ENCODE data around the gene ZNF705A. TPM values are rescaled to one million over a fixed set of nuclear protein-coding genes. Genes with fewer than 3 reads are reported as not detected.
"Not testable (repeated sequence)": the region's sequence is repeated elsewhere in the genome, so short reads cannot be mapped to it uniquely, and the experiment has no call there.

Gene ZNF705A
- total RNA-seq, 2 experiments from 2014 or later, result not detected

DNA sequence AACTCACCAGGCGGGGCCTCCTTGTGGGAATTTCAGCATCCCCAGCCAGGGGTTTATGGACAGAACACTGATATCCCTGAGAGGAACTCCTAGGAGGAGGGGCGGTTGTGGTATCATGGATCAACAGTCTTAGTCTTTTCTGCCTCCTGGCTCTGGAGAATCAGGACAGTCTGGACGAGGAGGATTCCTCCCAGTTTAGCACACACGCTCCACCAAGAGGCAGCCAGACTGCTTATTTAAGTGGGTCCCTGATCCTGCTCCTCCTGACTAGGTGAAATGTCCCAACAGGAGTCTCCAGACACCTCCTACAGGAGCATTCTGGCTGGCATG, 10.4 kb upstream of the ZNF705A start:
- Mint-ChIP-seq H3K4me1 (ENCODE audit: low read depth) (no peaks in the 10 kb centered on the region), H3K27ac (no peak overlapping the region), H3K36me3 (peaks cover 11% of the 10 kb centered on the region), H3K4me3 (no peak overlapping the region), H3K27me3 (peaks cover 8% of the 10 kb centered on the region), H3K9me3 (peaks cover 11% of the 10 kb centered on the region)
- ChIA-PET POLR2A (no interaction called here), CTCF (no interaction called here)
- no peak for DNase-seq
- intact Hi-C loops (cut with micrococcal nuclease), result no loop called here

GRCh38 chr12:8154526-8154925, 2.3 kb upstream of the ZNF705A start:
- Mint-ChIP-seq H3K36me3 (no peaks in the 10 kb centered on the region), H3K27ac (no peak overlapping the region), H3K9me3 (no peaks in the 10 kb centered on the region), H3K4me3 (no peak overlapping the region), H3K27me3 (peaks cover 9% of the 10 kb centered on the region), H3K4me1 (ENCODE audit: low read depth) (peaks cover 26% of the 10 kb centered on the region)
- intact Hi-C loops (cut with micrococcal nuclease), result no loop called here
- ChIA-PET POLR2A (no interaction called here), CTCF (no interaction called here)
- DNase-seq, result no peak

- H3K4me3 Mint-ChIP-seq, result no peak overlapping the region
- ChIA-PET POLR2A (no interaction called here), CTCF (interaction anchor here (1.5 kb wide), 1 partner anchor 47 kb away, joined by 5 read pairs; no protein-coding TSS in a partner anchor)
- H3K4me1 Mint-ChIP-seq (ENCODE audit: low read depth), result peaks cover 26% of the 10 kb centered on the region
- DNase-seq, result no peak
- H3K9me3 Mint-ChIP-seq, result no peaks in the 10 kb centered on the region
- H3K27ac Mint-ChIP-seq, result no peak overlapping the region
- intact Hi-C loops (cut with micrococcal nuclease), result no loop called here
- peaks cover 9% of the 10 kb centered on the region for H3K27me3 Mint-ChIP-seq
- H3K36me3 Mint-ChIP-seq, result no peaks in the 10 kb centered on the region
Observed at GRCh38 chr12:8156416-8156815, 399 bp upstream of the ZNF705A start.

DNA sequence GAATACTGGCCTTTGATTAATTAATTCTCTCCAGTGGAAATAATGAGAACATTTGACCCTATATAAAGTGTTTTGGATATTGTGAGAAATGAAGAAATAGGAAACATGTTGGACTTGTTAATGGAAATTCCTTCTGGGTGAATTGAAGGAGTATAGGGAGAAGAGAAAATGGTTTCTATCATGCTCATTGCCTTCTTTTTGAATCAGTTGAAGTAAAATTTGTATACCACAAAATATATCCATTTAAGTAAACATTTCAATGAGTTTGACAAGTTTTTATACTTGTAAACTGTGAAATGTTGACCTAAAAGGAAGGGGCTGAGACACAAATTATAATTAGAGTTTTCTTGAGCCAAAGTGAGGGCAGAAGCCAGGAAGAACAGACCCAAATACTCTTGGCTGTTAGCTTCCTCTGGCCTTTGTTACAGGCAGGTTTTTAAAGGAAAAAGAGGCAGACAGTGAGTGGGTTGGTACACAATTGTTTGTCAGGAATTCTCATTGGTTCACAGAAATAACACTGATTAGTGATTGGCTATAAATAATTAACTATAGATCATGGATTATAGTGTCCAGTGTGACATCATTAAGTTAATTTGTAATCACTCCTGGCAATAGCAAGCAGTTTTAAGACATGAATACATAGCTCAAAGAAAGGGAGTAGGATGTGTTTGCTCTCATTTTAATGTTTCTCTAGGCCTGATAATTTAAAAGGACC, 826 bp downstream of the ZNF705A start:
- intact Hi-C loops (cut with micrococcal nuclease), result no loop called here
- no peak overlapping the region for H3K4me3 Mint-ChIP-seq
- no peak overlapping the region for H3K27ac Mint-ChIP-seq
- no peaks in the 10 kb centered on the region for H3K27me3 Mint-ChIP-seq
- DNase-seq, result no peak
- no peaks in the 10 kb centered on the region for H3K36me3 Mint-ChIP-seq
- no peaks in the 10 kb centered on the region for H3K9me3 Mint-ChIP-seq
- CTCF ChIA-PET, result interaction anchor here (1.5 kb wide), 1 partner anchor 48 kb away, joined by 5 read pairs; no protein-coding TSS in a partner anchor
- POLR2A ChIA-PET, result no interaction called here
- peaks cover 26% of the 10 kb centered on the region for H3K4me1 Mint-ChIP-seq (ENCODE audit: low read depth)

GRCh38 chr12:8172911-8173310, 16.1 kb downstream of the ZNF705A start:
- DNase-seq; H3K27ac Mint-ChIP-seq; H3K36me3 Mint-ChIP-seq; H3K4me3 Mint-ChIP-seq; H3K4me1 Mint-ChIP-seq (ENCODE audit: low read depth); CTCF ChIA-PET; intact Hi-C loops (cut with micrococcal nuclease); H3K9me3 Mint-ChIP-seq; POLR2A ChIA-PET: not testable (repeated sequence)
- H3K27me3 Mint-ChIP-seq, result peaks cover 11% of the 10 kb centered on the region

DNA sequence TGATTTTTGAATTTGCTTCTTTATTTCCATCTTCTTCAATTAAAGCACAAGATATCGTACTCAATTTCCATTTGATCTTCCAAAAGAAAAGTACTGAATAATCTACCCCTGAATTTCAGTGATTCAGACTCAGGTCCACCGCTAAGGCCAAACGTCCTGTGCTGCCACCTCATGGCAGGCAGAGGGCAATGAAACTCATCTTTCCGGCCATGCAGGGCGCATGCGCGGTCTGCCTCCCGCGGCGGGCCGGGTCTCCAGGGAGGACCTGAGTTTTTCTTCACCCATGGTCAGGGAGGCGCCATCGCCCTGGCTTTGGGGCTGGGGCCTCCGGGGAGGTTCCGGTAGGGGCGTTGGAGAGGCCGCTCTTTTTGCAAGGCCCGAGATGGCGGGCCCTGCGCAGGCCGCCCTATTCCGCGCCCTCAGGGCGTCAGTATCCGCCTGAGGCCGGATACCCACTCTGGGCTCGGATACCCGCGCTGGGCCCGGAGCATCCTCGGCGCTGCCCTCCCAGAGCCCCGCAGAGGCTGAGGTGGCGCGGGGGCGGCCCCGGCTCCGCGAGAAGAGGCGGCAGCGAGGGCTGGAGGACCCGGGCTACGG, 23.3 kb downstream of the ZNF705A start:
- H3K36me3 Mint-ChIP-seq, H3K9me3 Mint-ChIP-seq, POLR2A ChIA-PET, H3K27me3 Mint-ChIP-seq: not testable (repeated sequence)
- intact Hi-C loops (cut with micrococcal nuclease), result loop anchor here (1.0 kb wide), 1 partner anchor 72 kb away; no protein-coding TSS in a partner anchor
- Mint-ChIP-seq H3K27ac (peak overlapping the region; percentile 76), H3K4me1 (ENCODE audit: low read depth) (peaks cover 23% of the 10 kb centered on the region), H3K4me3 (peak overlapping the region; percentile 81)
- DNase-seq, result peak; percentile 89
- CTCF ChIA-PET, result interaction anchor here (0.8 to 1.1 kb wide), 3 partner anchors 51 to 71 kb away, joined by 3 to 7 read pairs (median 4); no protein-coding TSS in a partner anchor

GRCh38 chr12:8181271-8181670, 24.5 kb downstream of the ZNF705A start:
- Mint-ChIP-seq H3K4me1 (ENCODE audit: low read depth) (peaks cover 20% of the 10 kb centered on the region), H3K4me3 (peak overlapping the region; percentile 67)
- DNase-seq, result peak; percentile 18
- CTCF ChIA-PET, result interaction anchor here (0.7 to 1.1 kb wide), 3 partner anchors 42 to 73 kb away, joined by 5 to 7 read pairs (median 7); no protein-coding TSS in a partner anchor
- H3K9me3 Mint-ChIP-seq; POLR2A ChIA-PET; H3K27ac Mint-ChIP-seq; H3K36me3 Mint-ChIP-seq; intact Hi-C loops (cut with micrococcal nuclease); H3K27me3 Mint-ChIP-seq: not testable (repeated sequence)

DNA sequence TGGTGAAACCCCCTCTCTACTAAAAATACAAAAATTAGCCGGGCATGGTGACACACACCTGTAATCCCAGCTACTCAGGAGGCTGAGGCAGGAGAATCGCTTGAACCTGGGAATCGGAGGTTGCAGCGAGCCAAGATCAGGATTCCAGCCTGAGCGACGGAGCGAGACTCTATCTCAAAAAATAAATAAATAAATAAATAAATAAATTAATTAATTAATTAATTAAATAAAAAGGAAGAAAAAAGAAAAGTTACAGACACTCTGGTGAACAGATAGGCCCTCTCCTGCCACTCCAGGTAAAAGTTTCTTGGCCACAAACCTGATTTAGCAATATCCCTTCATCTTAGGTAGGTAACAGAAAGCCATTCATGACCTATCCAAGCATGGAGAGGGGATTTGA, 26.1 kb downstream of the ZNF705A start:
- H3K4me1 Mint-ChIP-seq (ENCODE audit: low read depth), result peaks cover 16% of the 10 kb centered on the region
- CTCF ChIA-PET, result interaction anchor here (1.0 kb wide), 1 partner anchor 105 kb away, joined by 3 read pairs; no protein-coding TSS in a partner anchor
- H3K9me3 Mint-ChIP-seq; H3K27me3 Mint-ChIP-seq; H3K4me3 Mint-ChIP-seq; POLR2A ChIA-PET; H3K36me3 Mint-ChIP-seq; intact Hi-C loops (cut with micrococcal nuclease); DNase-seq; H3K27ac Mint-ChIP-seq: not testable (repeated sequence)

DNA sequence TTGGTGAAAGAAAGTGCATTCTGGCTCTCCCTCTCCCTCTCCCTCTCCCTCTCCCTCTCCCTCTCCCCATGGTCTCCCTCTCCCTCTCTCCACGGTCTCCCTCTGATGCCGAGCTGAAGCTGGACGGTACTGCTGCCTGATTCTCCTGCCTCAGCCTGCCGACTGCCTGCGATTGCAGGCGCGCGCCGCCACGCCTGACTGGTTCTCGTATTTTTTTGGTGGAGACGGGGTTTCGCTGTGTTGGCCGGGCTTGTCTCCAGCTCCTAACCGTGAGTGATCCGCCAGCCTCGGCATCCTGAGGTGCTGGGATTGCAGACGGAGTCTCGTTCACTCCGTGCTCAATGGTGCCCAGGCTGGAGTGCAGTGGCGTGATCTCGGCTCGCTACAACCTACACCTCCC, 26.5 kb downstream of the ZNF705A start:
- H3K4me1 Mint-ChIP-seq (ENCODE audit: low read depth), result peaks cover 16% of the 10 kb centered on the region
- intact Hi-C loops (cut with micrococcal nuclease); H3K36me3 Mint-ChIP-seq; POLR2A ChIA-PET; CTCF ChIA-PET; H3K4me3 Mint-ChIP-seq; H3K9me3 Mint-ChIP-seq; DNase-seq; H3K27ac Mint-ChIP-seq; H3K27me3 Mint-ChIP-seq: not testable (repeated sequence)

- DNase-seq; H3K4me3 Mint-ChIP-seq; H3K9me3 Mint-ChIP-seq; intact Hi-C loops (cut with micrococcal nuclease); H3K27me3 Mint-ChIP-seq; CTCF ChIA-PET; POLR2A ChIA-PET; H3K36me3 Mint-ChIP-seq; H3K27ac Mint-ChIP-seq: not testable (repeated sequence)
- H3K4me1 Mint-ChIP-seq (ENCODE audit: low read depth), result peaks cover 16% of the 10 kb centered on the region
Observed at GRCh38 chr12:8184206-8184605, 27.4 kb downstream of the ZNF705A start.

DNA sequence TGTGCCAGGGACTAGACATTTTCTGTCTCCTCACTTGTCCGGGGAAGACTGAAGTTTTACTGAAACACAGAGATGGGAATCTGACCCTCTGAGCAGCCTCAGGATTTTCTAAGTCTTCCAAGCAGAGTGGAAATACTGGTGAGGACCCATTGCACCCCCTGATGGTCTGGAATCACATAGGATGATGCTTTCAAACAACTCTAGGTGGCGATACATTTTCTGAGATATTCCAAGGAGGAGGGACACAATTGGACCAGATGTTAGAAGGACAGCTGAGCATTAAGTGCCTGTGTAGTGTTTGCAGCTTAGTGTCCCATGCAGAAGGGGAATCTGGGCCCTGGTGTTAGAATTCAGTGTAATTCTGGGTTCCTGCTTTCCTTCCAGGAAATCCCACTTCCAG, 31.3 kb downstream of the ZNF705A start:
- intact Hi-C loops (cut with micrococcal nuclease), result not testable (repeated sequence)

GRCh38 chr12:8197685-8198308, 41.0 kb downstream of the ZNF705A start:
- H3K27ac Mint-ChIP-seq; H3K27me3 Mint-ChIP-seq; H3K4me1 Mint-ChIP-seq (ENCODE audit: low read depth); H3K36me3 Mint-ChIP-seq; DNase-seq; H3K9me3 Mint-ChIP-seq; intact Hi-C loops (cut with micrococcal nuclease); H3K4me3 Mint-ChIP-seq: not testable (repeated sequence)
- ChIA-PET CTCF (interaction anchor here (0.6 to 0.8 kb wide), 2 partner anchors 89 to 127 kb away, joined by 3 read pairs; no protein-coding TSS in a partner anchor), POLR2A (interaction anchor here (0.6 kb wide), 1 partner anchor 85 kb away, joined by 3 read pairs; no protein-coding TSS in a partner anchor)

More for the DNA sequence above, 31.3 kb downstream of the ZNF705A start:
- H3K27ac Mint-ChIP-seq; DNase-seq; H3K4me1 Mint-ChIP-seq (ENCODE audit: low read depth); H3K27me3 Mint-ChIP-seq; H3K36me3 Mint-ChIP-seq; POLR2A ChIA-PET; H3K9me3 Mint-ChIP-seq; H3K4me3 Mint-ChIP-seq: not testable (repeated sequence)
- CTCF ChIA-PET, result interaction anchor here (1.7 kb wide), 1 partner anchor 79 kb away, joined by 7 read pairs; no protein-coding TSS in a partner anchor
